T-cell (primary cell): ENCODE results near the gene TNFRSF21. TPM values are rescaled to one million over a fixed set of nuclear protein-coding genes. Genes with fewer than 3 reads are reported as not detected.

ENCODE experiments used
- ATAC-seq, 4 experiments: fragments of 200-7000 bp in 3 of 4; fragments of 150-1000 bp in 1 of 4; cut with Tn5 transposase; replicated peaks in 1 of 4; 1 replicate in 3 of 4; 2 replicates in 1 of 4; pipeline ENCODE4 v1.10.0; 2021; ENCODE audit warnings: moderate library complexity in 3 of 4, mild to moderate bottlenecking in 2 of 4, moderate number of reproducible peaks in 1 of 4
- CTCF ChIA-PET, 2 donors: fragments of 300-600 bp; sonication (Branson Sonifier 250); formaldehyde crosslinking; loops; one replicate each; lab custom pipeline; 2022; ENCODE audit warnings: antibody characterized with exemption in 2 of 2; lab: Charles Lee
- POLR2A ChIA-PET, 2 donors: fragments of 300-600 bp; sonication (Branson Sonifier 250); formaldehyde crosslinking; loops; one replicate each; lab custom pipeline; 2022; ENCODE audit warnings: antibody characterized with exemption in 2 of 2; lab: Charles Lee
- DNase-seq, 35 experiments: peaks; one replicate each; pipeline versions ENCODE4 v3.0.0 to v3.0.0-alpha.2; 2013 to 2023
- H3K27ac ChIP-seq: one replicate; pipeline ENCODE4 v1.5.1; 2013; ENCODE audit warnings: low read length
- H3K27me3 ChIP-seq, 2 experiments: replicated peaks in 1 of 2; 1 replicate in 1 of 2; 2 replicates in 1 of 2; pipeline versions ENCODE4 v1.6.1 to v1.7.0; 2013; ENCODE audit warnings: low read length in 1 of 2, mixed read lengths in 1 of 2; ENCODE audit not compliant: control insufficient read depth in 2 of 2, insufficient read depth in 2 of 2; ENCODE audit errors: extremely low read depth in 1 of 2
- H3K36me3 ChIP-seq, 2 donors: 1 replicate in 1 of 2; 2 replicates in 1 of 2; pipeline versions ENCODE4 v1.6.1 to v1.7.0; 2013; ENCODE audit warnings: low read length in 1 of 2; ENCODE audit not compliant: control insufficient read depth in 2 of 2, insufficient read depth in 1 of 2; ENCODE audit errors: extremely low read depth in 1 of 2
- H3K4me1 ChIP-seq, 2 experiments: 1 replicate in 1 of 2; 2 replicates in 1 of 2; pipeline versions ENCODE4 v1.6.1 to v1.7.0; 2013; ENCODE audit warnings: low read length in 2 of 2, mixed read lengths in 1 of 2; ENCODE audit not compliant: insufficient read depth in 2 of 2, control insufficient read depth in 1 of 2; ENCODE audit errors: extremely low read depth in 1 of 2
- H3K4me3 ChIP-seq, 2 donors: 1 replicate in 1 of 2; 2 replicates in 1 of 2; pipeline versions ENCODE4 v1.5.1 to v1.7.0; 2013; ENCODE audit warnings: mild to moderate bottlenecking in 2 of 2, low read length in 1 of 2, moderate library complexity in 1 of 2; ENCODE audit not compliant: control insufficient read depth in 1 of 2; ENCODE audit errors: extremely low read depth in 1 of 2
- H3K9me3 ChIP-seq: 2 replicates; pipeline ENCODE4 v1.7.0; 2013
- H3K27ac Mint-ChIP-seq, 2 donors: one replicate each; pipeline ENCODE4 v1.8.0; 2020 to 2021; ENCODE audit warnings: mild to moderate bottlenecking in 2 of 2, mixed read lengths in 2 of 2
- H3K27me3 Mint-ChIP-seq, 2 donors: one replicate each; pipeline ENCODE4 v1.8.0; 2021 to 2022; ENCODE audit warnings: mixed read lengths in 2 of 2
- H3K36me3 Mint-ChIP-seq: one replicate; pipeline ENCODE4 v1.8.0; 2021; ENCODE audit warnings: mixed read lengths
- H3K4me1 Mint-ChIP-seq, 3 donors: one replicate each; pipeline ENCODE4 v1.8.0; 2020 to 2022; ENCODE audit warnings: mixed read lengths in 3 of 3, mild to moderate bottlenecking in 1 of 3
- H3K4me3 Mint-ChIP-seq, 3 donors: one replicate each; pipeline ENCODE4 v1.8.0; 2020 to 2022; ENCODE audit warnings: mild to moderate bottlenecking in 3 of 3, mixed read lengths in 3 of 3, moderate library complexity in 3 of 3
- H3K9me3 Mint-ChIP-seq, 3 donors: one replicate each; pipeline ENCODE4 v1.8.0; 2020 to 2022; ENCODE audit warnings: mixed read lengths in 3 of 3
- WGBS: methylation state at CpG from one replicate; pipeline ENCODE4 v1.1.5; 2013; ENCODE audit warnings: missing lambda C conversion rate; ENCODE audit not compliant: insufficient coverage; 5-methylcytosine and 5-hydroxymethylcytosine counted together
- total RNA-seq, 35 experiments: library from RNA in 6 of 35; stranded (reverse) in 6 of 35; fragments of 120-200 nt in 1 of 35; gene quantifications; one replicate each; pipeline versions ENCODE4 v1.2.1 to v1.2.4 and lab custom pipeline; 2013 to 2026

Gene TNFRSF21
- total RNA-seq, 5 donors from 2014 or later (not counting 1 experiment from before 2014, with no cell fraction given) = 0.09 to 0.49 (median 0.30) TPM

GRCh38 chr6:47240277-47240890 is 69.3 kb downstream of the TNFRSF21 start:
- no peak for ATAC-seq
- POLR2A ChIA-PET = no interaction called here

GRCh38 chr6:47239546-47239945 is 70.2 kb downstream of the TNFRSF21 start:
- 93% methylated on average over 2 of the region's 2 CpGs for whole genome bisulfite sequencing
- no peaks in the 10 kb centered on the region for H3K36me3 ChIP-seq
- H3K9me3 ChIP-seq = no peaks in the 10 kb centered on the region
- peaks cover 9 to 12% of the 10 kb centered on the region in 2 experiments for H3K4me1 ChIP-seq
- Mint-ChIP-seq H3K4me1 (peaks cover 11 to 17% (median 12%) of the 10 kb centered on the region in 3 donors), H3K9me3 (no peaks in the 10 kb centered on the region), H3K27me3 (no peaks in the 10 kb centered on the region), H3K27ac (no peak overlapping the region), H3K36me3 (no peaks in the 10 kb centered on the region), H3K4me3 (no peak overlapping the region)
- POLR2A ChIA-PET = no interaction called here
- no peak for ATAC-seq
- H3K27ac ChIP-seq = no peak overlapping the region
- H3K27me3 ChIP-seq = peaks cover 0 to 2% of the 10 kb centered on the region in 2 experiments
- no peak overlapping the region for H3K4me3 ChIP-seq
- CTCF ChIA-PET = no interaction called here
- DNase-seq = no peak

More at GRCh38 chr6:47240277-47240890, 69.3 kb downstream of the TNFRSF21 start:
- Mint-ChIP-seq H3K9me3 (no peaks in the 10 kb centered on the region), H3K27ac (no peak overlapping the region), H3K36me3 (no peaks in the 10 kb centered on the region), H3K27me3 (no peaks in the 10 kb centered on the region), H3K4me1 (peaks cover 11 to 21% (median 18%) of the 10 kb centered on the region in 3 donors), H3K4me3 (no peak overlapping the region)
- H3K36me3 ChIP-seq = no peaks in the 10 kb centered on the region
- no peak for DNase-seq
- no peaks in the 10 kb centered on the region for H3K9me3 ChIP-seq
- peaks cover 0 to 2% of the 10 kb centered on the region in 2 experiments for H3K27me3 ChIP-seq
- CTCF ChIA-PET = no interaction called here
- WGBS = 60% methylated on average over 1 of the region's 5 CpGs
- no peak overlapping the region for H3K4me3 ChIP-seq
- H3K4me1 ChIP-seq = peaks cover 9 to 12% of the 10 kb centered on the region in 2 experiments
- H3K27ac ChIP-seq = no peak overlapping the region

- POLR2A ChIA-PET = no interaction called here
- WGBS = no CpG with 5 or more reads among the region's 1 CpG
- CTCF ChIA-PET = no interaction called here
These were observed 71.2 kb downstream of the TNFRSF21 start for GRCh38 chr6:47238456-47238995.

GRCh38 chr6:47237196-47237595 is 72.5 kb downstream of the TNFRSF21 start:
- Mint-ChIP-seq H3K36me3 (no peaks in the 10 kb centered on the region), H3K4me1 (peaks cover 6 to 8% (median 6%) of the 10 kb centered on the region in 3 donors), H3K9me3 (no peaks in the 10 kb centered on the region), H3K27me3 (no peaks in the 10 kb centered on the region), H3K27ac (no peak overlapping the region), H3K4me3 (no peak overlapping the region)
- DNase-seq (no peak), ATAC-seq (no peak)
- H3K9me3 ChIP-seq = no peaks in the 10 kb centered on the region
- no peak overlapping the region for H3K4me3 ChIP-seq
- POLR2A ChIA-PET = no interaction called here
- peaks cover 0 to 7% of the 10 kb centered on the region in 2 experiments for H3K27me3 ChIP-seq
- no peak overlapping the region for H3K27ac ChIP-seq
- H3K36me3 ChIP-seq = no peaks in the 10 kb centered on the region
- H3K4me1 ChIP-seq = peaks cover 5 to 8% of the 10 kb centered on the region in 2 experiments
- CTCF ChIA-PET = no interaction called here
- WGBS = no CpG with 5 or more reads among the region's 5 CpGs

More at GRCh38 chr6:47238456-47238995, 71.2 kb downstream of the TNFRSF21 start:
- no peak overlapping the region for H3K27ac Mint-ChIP-seq
- H3K4me1 Mint-ChIP-seq = peaks cover 11 to 14% (median 12%) of the 10 kb centered on the region in 3 donors
- H3K27me3 Mint-ChIP-seq = no peaks in the 10 kb centered on the region
- Histone ChIP-seq H3K4me3 (no peak overlapping the region), H3K27ac (no peak overlapping the region), H3K27me3 (peaks cover 0 to 7% of the 10 kb centered on the region in 2 experiments), H3K4me1 (peaks cover 9 to 12% of the 10 kb centered on the region in 2 experiments), H3K36me3 (no peaks in the 10 kb centered on the region), H3K9me3 (no peaks in the 10 kb centered on the region)
- no peak overlapping the region for H3K4me3 Mint-ChIP-seq
- ATAC-seq = no peak
- H3K36me3 Mint-ChIP-seq = no peaks in the 10 kb centered on the region
- DNase-seq = no peak
- H3K9me3 Mint-ChIP-seq = no peaks in the 10 kb centered on the region

- H3K4me3 Mint-ChIP-seq = no peak overlapping the region
- WGBS = 74% methylated on average over 4 of the region's 8 CpGs
These were observed 73.5 kb downstream of the TNFRSF21 start for GRCh38 chr6:47235964-47236760.

GRCh38 chr6:47235421-47235820 is 74.3 kb downstream of the TNFRSF21 start:
- no CpG with 5 or more reads among the region's 1 CpG for WGBS
- no peaks in the 10 kb centered on the region for H3K36me3 ChIP-seq
- no peaks in the 10 kb centered on the region for H3K27me3 Mint-ChIP-seq
- H3K4me3 ChIP-seq = no peak overlapping the region
- no peak for ATAC-seq
- H3K4me1 ChIP-seq = no peaks in the 10 kb centered on the region
- no peak for DNase-seq
- H3K4me3 Mint-ChIP-seq = no peak overlapping the region
- H3K27me3 ChIP-seq = peaks cover 0 to 7% of the 10 kb centered on the region in 2 experiments
- no peaks in the 10 kb centered on the region for H3K9me3 Mint-ChIP-seq
- H3K9me3 ChIP-seq = no peaks in the 10 kb centered on the region
- no peak overlapping the region for H3K27ac Mint-ChIP-seq
- H3K27ac ChIP-seq = no peak overlapping the region
- H3K36me3 Mint-ChIP-seq = no peaks in the 10 kb centered on the region
- ChIA-PET POLR2A (no interaction called here), CTCF (no interaction called here)
- H3K4me1 Mint-ChIP-seq = no peaks in the 10 kb centered on the region

More at GRCh38 chr6:47235964-47236760, 73.5 kb downstream of the TNFRSF21 start:
- POLR2A ChIA-PET = no interaction called here
- Histone ChIP-seq H3K4me1 (no peaks in the 10 kb centered on the region), H3K27ac (no peak overlapping the region), H3K4me3 (no peak overlapping the region), H3K27me3 (peaks cover 0 to 7% of the 10 kb centered on the region in 2 experiments), H3K36me3 (no peaks in the 10 kb centered on the region), H3K9me3 (no peaks in the 10 kb centered on the region)
- Mint-ChIP-seq H3K27me3 (no peaks in the 10 kb centered on the region), H3K36me3 (no peaks in the 10 kb centered on the region), H3K27ac (no peak overlapping the region), H3K4me1 (no peaks in the 10 kb centered on the region), H3K9me3 (no peaks in the 10 kb centered on the region)
- ATAC-seq (no peak), DNase-seq (peak in 1 of 35 experiments; percentile 8)
- CTCF ChIA-PET = no interaction called here
